HepG2 (cell line): ENCODE data around the gene ZNF839. TPM values are rescaled to one million over a fixed set of nuclear protein-coding genes. Genes with fewer than 3 reads are reported as not detected.

Experiments used
- ATAC-seq: fragments of 200-7000 bp; cut with Tn5 transposase; 3 replicates; pipeline ENCODE4 v1.9.1; 2020; ENCODE audit warnings: mild to moderate bottlenecking, moderate library complexity
- BruUV-seq: library from RNA; stranded (reverse); fragments of 400-500 nt; replicated peaks from 2 replicates; lab custom pipeline; 2021; lab: Mats Ljungman, UMichigan
- CTCF ChIA-PET: fragments of 300-600 bp; formaldehyde crosslinking; extraction: SDS; loops from one replicate; lab custom pipeline; 2021; ENCODE audit warnings: low total read pairs, inconsistent platforms, low intra/inter-chr PET ratio; lab: Yijun Ruan, JAX
- POLR2A ChIA-PET: fragments of 350-600 bp; sonication (Branson Sonifier 250); formaldehyde crosslinking; loops from one replicate; lab custom pipeline; 2020; ENCODE audit warnings: antibody characterized with exemption, inconsistent platforms; lab: Yijun Ruan, JAX
- DNase-seq: peaks from one replicate; pipeline ENCODE4 v3.0.0-alpha.2; 2015; ENCODE audit warnings: low spot score
- FAIRE-seq: peaks from 3 replicates; lab custom pipeline; 2011; peaks lifted over from hg19 to GRCh38; lab: Jason Lieb, UNC
- H2AFZ ChIP-seq: one replicate; pipeline ENCODE4 v1.6.1; 2011; ENCODE audit warnings: low read length, inconsistent platforms
- H3K27ac ChIP-seq: fragments of 300-600 bp; 3 replicates; pipeline ENCODE4 v1.8.0; 2011; ENCODE audit warnings: mixed run types, mild to moderate bottlenecking, mixed read lengths, low read length, inconsistent platforms; ENCODE audit not compliant: insufficient read depth; ENCODE audit errors: extremely low read length
- H3K27me3 ChIP-seq, 2 experiments: fragments of 200-600 bp in 1 of 2; 2 replicates in 1 of 2; 3 replicates in 1 of 2; pipeline versions ENCODE4 v1.6.0 to v1.8.0; 2011; ENCODE audit warnings: low read length in 2 of 2, mild to moderate bottlenecking in 2 of 2, moderate library complexity in 2 of 2, inconsistent platforms in 1 of 2; ENCODE audit not compliant: insufficient read depth in 2 of 2, control insufficient read depth in 1 of 2
- H3K36me3 ChIP-seq, 2 experiments: fragments of 200-600 bp in 1 of 2; replicated peaks in 1 of 2; 2 replicates in 1 of 2; 3 replicates in 1 of 2; pipeline versions ENCODE4 v1.5.1 to v1.8.0; 2011; ENCODE audit warnings: low read length in 2 of 2, inconsistent platforms in 1 of 2; ENCODE audit not compliant: insufficient read depth in 2 of 2, control insufficient read depth in 1 of 2
- H3K4me1 ChIP-seq: 2 replicates; pipeline ENCODE4 v1.5.1; 2012; ENCODE audit warnings: low read length, inconsistent platforms; ENCODE audit not compliant: insufficient read depth
- H3K4me2 ChIP-seq: 2 replicates; pipeline ENCODE4 v1.6.0; 2011; ENCODE audit warnings: low read depth, low read length, inconsistent platforms
- H3K4me3 ChIP-seq, 3 experiments: fragments of 200-600 bp in 1 of 3; sonication (generic), shearing (Covaris generic) in 1 of 3; replicated peaks in 1 of 3; 2 replicates each; pipeline ENCODE4 v1.5.1; 2011 to 2016; ENCODE audit warnings: low read length in 3 of 3, inconsistent platforms in 2 of 3, low read depth in 2 of 3, mild to moderate bottlenecking in 2 of 3, control low read depth in 1 of 3, mixed read lengths in 1 of 3; ENCODE audit not compliant: insufficient read depth in 1 of 3
- H3K79me2 ChIP-seq: one replicate; pipeline ENCODE4 v1.6.1; 2011; ENCODE audit warnings: low read length, inconsistent platforms; ENCODE audit not compliant: insufficient read depth
- H3K9ac ChIP-seq: 2 replicates; pipeline ENCODE4 v1.6.0; 2011; ENCODE audit warnings: mild to moderate bottlenecking, low read depth, low read length, inconsistent platforms; ENCODE audit not compliant: insufficient read depth
- H3K9me3 ChIP-seq: 2 replicates; pipeline ENCODE4 v1.5.1; 2012; ENCODE audit warnings: mild to moderate bottlenecking, low read length
- H4K20me1 ChIP-seq: 2 replicates; pipeline ENCODE4 v1.6.0; 2011; ENCODE audit warnings: inconsistent platforms, mild to moderate bottlenecking, low read length, moderate library complexity; ENCODE audit not compliant: insufficient read depth
- CHD4 ChIP-seq: fragments of 200-600 bp; sonication (generic); IDR thresholded peaks from 2 replicates; pipeline ENCODE4 v1.7.0; 2017; ENCODE audit warnings: mild to moderate bottlenecking, low read length, borderline replicate concordance
- IKZF4 ChIP-seq: sonication (generic); formaldehyde crosslinking; IDR thresholded peaks from 2 replicates; pipeline ENCODE4 v1.5.1; 2020; ENCODE audit warnings: borderline replicate concordance, mild to moderate bottlenecking, low read depth, missing genetic modification reagents; ENCODE audit errors: not compliant biosample characterization
- KAT7 ChIP-seq: IDR thresholded peaks from 2 replicates; pipeline ENCODE4 v1.6.1; 2018; ENCODE audit warnings: borderline replicate concordance, missing compliant biosample characterization
- SALL1 ChIP-seq: sonication (generic); formaldehyde crosslinking; IDR thresholded peaks from 2 replicates; pipeline ENCODE4 v1.8.0; 2022; ENCODE audit warnings: mild to moderate bottlenecking, missing genetic modification reagents
- TBX2 ChIP-seq: sonication (generic); formaldehyde crosslinking; IDR thresholded peaks from 2 replicates; pipeline ENCODE4 v1.5.0; 2020; ENCODE audit warnings: missing genetic modification reagents, mild to moderate bottlenecking, borderline replicate concordance
- TBX3 ChIP-seq: fragments of 450-650 bp; IDR thresholded peaks from 2 replicates; pipeline ENCODE4 v1.6.1; 2017; ENCODE audit warnings: antibody characterized with exemption, mild to moderate bottlenecking, inconsistent platforms, borderline replicate concordance
- ZFY ChIP-seq: sonication (generic); formaldehyde crosslinking; IDR thresholded peaks from 2 replicates; pipeline ENCODE4 v1.4.0; 2020; ENCODE audit warnings: missing genetic modification reagents
- ZNF143 ChIP-seq: sonication (generic); formaldehyde crosslinking; IDR thresholded peaks from 2 replicates; pipeline ENCODE4 v1.4.0; 2020; ENCODE audit warnings: missing genetic modification reagents
- ZNF235 ChIP-seq: sonication (generic); formaldehyde crosslinking; IDR thresholded peaks from 2 replicates; pipeline ENCODE4 v1.8.1; 2023; ENCODE audit warnings: mild to moderate bottlenecking, missing genetic modification reagents, borderline replicate concordance
- ZNF841 ChIP-seq: sonication (generic); formaldehyde crosslinking; IDR thresholded peaks from 2 replicates; pipeline ENCODE4 v1.8.1; 2023; ENCODE audit warnings: missing genetic modification reagents, borderline replicate concordance
- ZSCAN30 ChIP-seq: sonication (generic); formaldehyde crosslinking; IDR thresholded peaks from 2 replicates; pipeline ENCODE4 v1.5.0; 2020; ENCODE audit warnings: mild to moderate bottlenecking, missing genetic modification reagents
- WGBS: methylation state at CpG from one replicate; pipeline ENCODE4 v1.1.6; 2017; ENCODE audit warnings: low lambda C conversion rate; 5-methylcytosine and 5-hydroxymethylcytosine counted together
- in situ Hi-C: cut with HindIII; loops from 2 replicates; pipeline ENCODE4 v1.10.0; 2017; ENCODE audit warnings: low pct_unique_long_range_greater_than_20kb; ENCODE audit not compliant: extremely low pct_ligation_motif_present
- intact Hi-C: fragments of 100-400 bp; cut with micrococcal nuclease; formaldehyde crosslinking; loops from one replicate; pipeline ENCODE4 v1.10.0; 2022; ENCODE audit not compliant: unreplicated experiment
- polyA plus RNA-seq, 8 experiments: library from polyadenylated mRNA; depleted of rRNA in 3 of 8; stranded (reverse) in 7 of 8; unstranded in 1 of 8; fragments of >200 nt; fragmentation: Illumina TruSeq in 4 of 8; extraction: Trizol in 4 of 8; gene quantifications; 2 replicates each; pipeline versions ENCODE4 v1.2.1 to v1.2.3, GENCODE V29; 2011 to 2016; ENCODE audit warnings: low read depth in 4 of 8, missing spikeins in 1 of 8, mixed read lengths in 1 of 8; ENCODE audit not compliant: insufficient read depth in 1 of 8
- total RNA-seq, 5 experiments: library from RNA; depleted of rRNA; stranded (reverse); fragments of >200 nt; fragmentation: Illumina TruSeq; extraction: Trizol; gene quantifications; 2 replicates each; pipeline ENCODE4 v1.2.3, GENCODE V29; 2016; ENCODE audit warnings: low read depth in 1 of 5
- TF ChIP-seq, protein P1 (sequence below), 2 experiments: fragments of 450-650 bp in 1 of 2; sonication (generic) in 1 of 2; formaldehyde crosslinking; IDR thresholded peaks; 2 replicates each; pipeline versions ENCODE4 v1.5.0 to v1.8.0; 2020 to 2022; ENCODE audit warnings: mild to moderate bottlenecking in 1 of 2, missing genetic modification reagents in 1 of 2
- TF ChIP-seq, protein P2 (sequence below): sonication (generic); formaldehyde crosslinking; IDR thresholded peaks from 2 replicates; pipeline ENCODE4 v1.8.0; 2022; ENCODE audit warnings: mild to moderate bottlenecking, missing genetic modification reagents, moderate library complexity
- TF ChIP-seq, protein P3 (sequence below): conservative IDR thresholded peaks from 2 replicates; pipeline ENCODE4 v1.6.1; 2018; ENCODE audit warnings: missing genetic modification reagents
- TF ChIP-seq, protein P4 (sequence below): sonication (generic); formaldehyde crosslinking; IDR thresholded peaks from 2 replicates; pipeline ENCODE4 v1.4.0; 2020; ENCODE audit warnings: missing genetic modification reagents

Gene ZNF839
- total and polyA plus RNA-seq, 2 of the 13 experiments (the other 11 are each of a cell fraction or from before 2014, with no cell fraction given), result 11.1 to 12.8 TPM

DNA sequence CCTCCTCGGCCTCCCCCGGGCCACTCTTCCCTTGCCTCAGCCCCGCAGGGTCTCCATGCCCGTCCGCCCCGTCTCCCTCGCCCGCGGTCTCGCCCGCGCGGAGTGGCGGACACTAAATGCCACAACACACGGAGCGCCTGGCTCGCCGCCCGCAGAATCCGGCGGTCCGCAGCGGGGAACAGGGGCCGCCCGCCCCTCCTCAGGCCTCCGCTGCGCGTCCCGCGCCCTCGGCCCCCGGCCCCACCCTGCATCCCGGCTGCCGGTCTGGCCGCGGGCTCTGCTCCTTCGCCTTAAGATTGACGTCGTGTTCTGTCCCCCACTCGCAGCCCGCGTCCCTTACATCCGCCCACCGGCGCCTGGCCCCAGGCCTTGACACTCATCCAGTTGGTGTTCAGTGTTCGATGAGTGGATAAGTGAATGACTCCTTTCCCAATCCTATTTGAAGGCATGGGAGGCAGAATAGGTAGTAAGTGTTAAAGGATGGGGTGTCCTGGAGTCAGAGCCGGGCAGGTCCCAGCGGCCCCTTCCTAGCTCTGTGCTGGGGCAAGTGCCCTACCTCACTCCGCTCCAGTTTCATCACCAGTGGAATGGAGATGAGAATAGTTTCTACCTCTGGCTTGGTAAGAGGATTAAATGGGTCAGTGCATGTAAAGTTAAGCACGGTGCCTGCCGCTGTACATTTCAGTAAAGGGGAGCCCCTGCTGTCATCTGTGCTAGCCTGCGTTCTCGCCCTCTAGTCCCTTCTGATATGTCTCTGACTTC lies 43.8 kb downstream of the ZNF839 start (continued):
- TF ChIP-seq, protein P1, sequence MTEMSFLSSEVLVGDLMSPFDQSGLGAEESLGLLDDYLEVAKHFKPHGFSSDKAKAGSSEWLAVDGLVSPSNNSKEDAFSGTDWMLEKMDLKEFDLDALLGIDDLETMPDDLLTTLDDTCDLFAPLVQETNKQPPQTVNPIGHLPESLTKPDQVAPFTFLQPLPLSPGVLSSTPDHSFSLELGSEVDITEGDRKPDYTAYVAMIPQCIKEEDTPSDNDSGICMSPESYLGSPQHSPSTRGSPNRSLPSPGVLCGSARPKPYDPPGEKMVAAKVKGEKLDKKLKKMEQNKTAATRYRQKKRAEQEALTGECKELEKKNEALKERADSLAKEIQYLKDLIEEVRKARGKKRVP (CRISPR knock-in tag; IDR thresholded peaks at IDR 0.05), result 0 out of 4 replicates have a peak, but pooled peaks of 1 of the 2 experiments have one; percentile 37
- TF ChIP-seq KAT7 (CRISPR knock-in tag), result no peak
- TF ChIP-seq IKZF4 (CRISPR knock-in tag), result peak; percentile 65
- TF ChIP-seq ZSCAN30 (CRISPR knock-in tag), result no peak
- TF ChIP-seq ZNF143, result 0 out of 2 replicates have a peak, but pooled peaks have one; percentile 23
- TF ChIP-seq, protein P2, sequence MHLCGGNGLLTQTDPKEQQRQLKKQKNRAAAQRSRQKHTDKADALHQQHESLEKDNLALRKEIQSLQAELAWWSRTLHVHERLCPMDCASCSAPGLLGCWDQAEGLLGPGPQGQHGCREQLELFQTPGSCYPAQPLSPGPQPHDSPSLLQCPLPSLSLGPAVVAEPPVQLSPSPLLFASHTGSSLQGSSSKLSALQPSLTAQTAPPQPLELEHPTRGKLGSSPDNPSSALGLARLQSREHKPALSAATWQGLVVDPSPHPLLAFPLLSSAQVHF (CRISPR knock-in tag), result 0 out of 2 replicates have a peak, but pooled peaks have one; percentile 34
- peak; percentile 53 for TF ChIP-seq ZFY (CRISPR knock-in tag)

DNA sequence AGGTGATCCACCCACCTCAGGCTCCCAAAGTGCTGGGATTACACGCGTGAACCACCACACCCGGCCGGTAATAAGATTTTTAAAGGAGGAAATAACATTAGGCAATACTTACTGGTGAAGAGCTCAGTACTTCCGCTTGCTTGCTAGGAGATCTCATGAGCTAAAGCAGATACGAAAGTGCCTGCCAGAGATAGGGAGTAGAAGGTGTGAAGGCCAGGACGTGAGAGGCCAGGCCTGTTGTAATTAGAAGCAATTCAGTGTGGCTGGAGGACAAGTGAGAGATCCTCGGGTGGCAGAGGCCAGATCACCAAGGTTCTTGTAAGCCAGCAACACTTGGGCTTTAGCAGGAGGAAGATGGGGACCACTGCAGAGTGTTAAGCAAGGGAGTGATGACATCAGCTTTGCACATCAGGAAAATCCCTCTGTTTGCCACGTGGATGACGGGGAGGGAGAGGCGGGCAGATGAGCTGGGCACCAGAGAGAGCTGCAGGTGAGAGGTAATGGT lies 50.8 kb downstream of the ZNF839 start:
- no peak overlapping the region for H3K4me3 ChIP-seq
- peaks cover 7% of the 10 kb centered on the region for H3K4me1 ChIP-seq
- no peak overlapping the region for H2AFZ ChIP-seq
- no peak for FAIRE-seq
- no peaks in the 10 kb centered on the region for H3K36me3 ChIP-seq
- in situ Hi-C loops (no loop called here), intact Hi-C loops (no loop called here)
- H3K4me2 ChIP-seq, result no peak overlapping the region
- BruUV-seq, result no TSS peak
- ChIA-PET CTCF (no interaction called here), POLR2A (no interaction called here)
- H3K9ac ChIP-seq, result no peak overlapping the region
- WGBS, result 94% methylated on average over 11 of the region's 11 CpGs
- H3K79me2 ChIP-seq, result no peaks in the 10 kb centered on the region
- H3K27ac ChIP-seq, result no peak overlapping the region
- no peak for DNase-seq
- no peaks in the 10 kb centered on the region for H3K27me3 ChIP-seq
- H3K9me3 ChIP-seq, result no peaks in the 10 kb centered on the region
- no peak for ATAC-seq
- no peaks in the 10 kb centered on the region for H4K20me1 ChIP-seq
- TF ChIP-seq, protein P3, sequence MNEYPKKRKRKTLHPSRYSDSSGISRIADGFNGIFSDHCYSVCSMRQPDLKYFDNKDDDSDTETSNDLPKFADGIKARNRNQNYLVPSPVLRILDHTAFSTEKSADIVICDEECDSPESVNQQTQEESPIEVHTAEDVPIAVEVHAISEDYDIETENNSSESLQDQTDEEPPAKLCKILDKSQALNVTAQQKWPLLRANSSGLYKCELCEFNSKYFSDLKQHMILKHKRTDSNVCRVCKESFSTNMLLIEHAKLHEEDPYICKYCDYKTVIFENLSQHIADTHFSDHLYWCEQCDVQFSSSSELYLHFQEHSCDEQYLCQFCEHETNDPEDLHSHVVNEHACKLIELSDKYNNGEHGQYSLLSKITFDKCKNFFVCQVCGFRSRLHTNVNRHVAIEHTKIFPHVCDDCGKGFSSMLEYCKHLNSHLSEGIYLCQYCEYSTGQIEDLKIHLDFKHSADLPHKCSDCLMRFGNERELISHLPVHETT (CRISPR knock-in tag), result no peak
- no peak for TF ChIP-seq TBX3
- TF ChIP-seq, protein P4, sequence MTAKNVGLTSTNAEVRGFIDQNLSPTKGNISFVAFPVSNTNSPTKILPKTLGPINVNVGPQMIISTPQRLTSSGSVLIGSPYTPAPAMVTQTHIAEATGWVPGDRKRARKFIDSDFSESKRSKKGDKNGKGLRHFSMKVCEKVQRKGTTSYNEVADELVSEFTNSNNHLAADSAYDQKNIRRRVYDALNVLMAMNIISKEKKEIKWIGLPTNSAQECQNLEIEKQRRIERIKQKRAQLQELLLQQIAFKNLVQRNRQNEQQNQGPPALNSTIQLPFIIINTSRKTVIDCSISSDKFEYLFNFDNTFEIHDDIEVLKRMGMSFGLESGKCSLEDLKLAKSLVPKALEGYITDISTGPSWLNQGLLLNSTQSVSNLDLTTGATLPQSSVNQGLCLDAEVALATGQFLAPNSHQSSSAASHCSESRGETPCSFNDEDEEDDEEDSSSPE (CRISPR knock-in tag), result no peak
- no peak for TF ChIP-seq ZNF841 (CRISPR knock-in tag)
- no peak for TF ChIP-seq TBX2 (CRISPR knock-in tag)
- no peak for TF ChIP-seq SALL1 (CRISPR knock-in tag)
- TF ChIP-seq ZNF235 (CRISPR knock-in tag), result no peak
- TF ChIP-seq CHD4, result no peak
